ENCODE data around the gene RTEL1.
"Not testable (repeated sequence)": the region's sequence is repeated elsewhere in the genome, so short reads cannot be mapped to it uniquely, and the experiment has no call there.

GRCh38 chr20:63640686-63641085, 17.4 kb upstream of the RTEL1 start:
- TF ChIP-seq CTCF, POLR2A (IDR thresholded peaks at IDR 0.05): not testable (repeated sequence)

Data from body of pancreas (tissue), 4 donors.